ENCODE data around the gene CPA4.

GRCh38 chr7:130303982-130304381 lies 11.0 kb downstream of the CPA4 start:
- TF ChIP-seq POLR2AphosphoS5 (IDR thresholded peaks at IDR 0.05; ENCODE audit: low read depth, low read length) (no peak), TCF7L2 (IDR thresholded peaks at IDR 0.05; ENCODE audit: low read depth, low read length) (no peak)
- TF ChIP-seq, protein P1, sequence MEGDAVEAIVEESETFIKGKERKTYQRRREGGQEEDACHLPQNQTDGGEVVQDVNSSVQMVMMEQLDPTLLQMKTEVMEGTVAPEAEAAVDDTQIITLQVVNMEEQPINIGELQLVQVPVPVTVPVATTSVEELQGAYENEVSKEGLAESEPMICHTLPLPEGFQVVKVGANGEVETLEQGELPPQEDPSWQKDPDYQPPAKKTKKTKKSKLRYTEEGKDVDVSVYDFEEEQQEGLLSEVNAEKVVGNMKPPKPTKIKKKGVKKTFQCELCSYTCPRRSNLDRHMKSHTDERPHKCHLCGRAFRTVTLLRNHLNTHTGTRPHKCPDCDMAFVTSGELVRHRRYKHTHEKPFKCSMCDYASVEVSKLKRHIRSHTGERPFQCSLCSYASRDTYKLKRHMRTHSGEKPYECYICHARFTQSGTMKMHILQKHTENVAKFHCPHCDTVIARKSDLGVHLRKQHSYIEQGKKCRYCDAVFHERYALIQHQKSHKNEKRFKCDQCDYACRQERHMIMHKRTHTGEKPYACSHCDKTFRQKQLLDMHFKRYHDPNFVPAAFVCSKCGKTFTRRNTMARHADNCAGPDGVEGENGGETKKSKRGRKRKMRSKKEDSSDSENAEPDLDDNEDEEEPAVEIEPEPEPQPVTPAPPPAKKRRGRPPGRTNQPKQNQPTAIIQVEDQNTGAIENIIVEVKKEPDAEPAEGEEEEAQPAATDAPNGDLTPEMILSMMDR (IDR thresholded peaks at IDR 0.05): no peak
